ENCODE measurements around the gene CD79B.

The CD79B gene

GRCh38 chr17:63950940-63951907, 19.1 kb upstream of the CD79B start:
- peak; percentile 52 for DNase-seq

GRCh38 chr17:63949576-63950250, 17.6 kb upstream of the CD79B start:
- DNase-seq = no peak

- no peak for DNase-seq
These were observed 16.4 kb upstream of the CD79B start for GRCh38 chr17:63948521-63948920.

GRCh38 chr17:63947711-63948330, 15.7 kb upstream of the CD79B start:
- no peak for DNase-seq

- peak; percentile 65 for DNase-seq
These were observed 14.6 kb upstream of the CD79B start for GRCh38 chr17:63946440-63947363.

GRCh38 chr17:63945784-63946439, 13.8 kb upstream of the CD79B start:
- no peak for DNase-seq

- DNase-seq = no peak
These were observed 12.8 kb upstream of the CD79B start for GRCh38 chr17:63944736-63945499.

- no peak for DNase-seq
These were observed 11.6 kb upstream of the CD79B start for GRCh38 chr17:63943745-63944144.

- DNase-seq = no peak
These were observed 10.3 kb upstream of the CD79B start for GRCh38 chr17:63942309-63942985.

- no peak for DNase-seq
These were observed 9.6 kb upstream of the CD79B start for GRCh38 chr17:63941751-63942150.

- no peak for DNase-seq
These were observed 9.0 kb upstream of the CD79B start for GRCh38 chr17:63941162-63941561.

GRCh38 chr17:63940584-63940983, 8.5 kb upstream of the CD79B start:
- DNase-seq = no peak

GRCh38 chr17:63939884-63940283, 7.8 kb upstream of the CD79B start:
- no peak for DNase-seq

- no peak for DNase-seq
These were observed 7.3 kb upstream of the CD79B start for GRCh38 chr17:63939401-63939800.

GRCh38 chr17:63937920-63938319, 5.8 kb upstream of the CD79B start:
- no peak for DNase-seq

GRCh38 chr17:63937319-63937718, 5.2 kb upstream of the CD79B start:
- DNase-seq = no peak

- no peak for DNase-seq
These were observed 2.3 kb upstream of the CD79B start for GRCh38 chr17:63934183-63935112.

GRCh38 chr17:63933598-63933997, 1.5 kb upstream of the CD79B start:
- DNase-seq = no peak

GRCh38 chr17:63932721-63933120, 590 bp upstream of the CD79B start:
- DNase-seq = no peak

Data from CD4-positive, alpha-beta T cell treated with Interleukin-12 subunit alpha and Interleukin-12 subunit beta, for 1 hour (primary cell).